ENCODE data around the gene TOMM6. TPM values are rescaled to one million over a fixed set of nuclear protein-coding genes. Genes with fewer than 3 reads are reported as not detected.

TOMM6 gene
- total RNA-seq, 1 experiment from 2014 or later: 292 TPM

- peaks cover 0 to 3% of the 10 kb centered on the region in 2 experiments; a peak in 1 of 4 replicates for H3K4me1 ChIP-seq (ENCODE audit: control insufficient read depth in 1 of 2, insufficient read depth in 2 of 2, low read length in 2 of 2)
- H2AFZ ChIP-seq (ENCODE audit: low read depth, low read length, poor library complexity, severe bottlenecking): no peak overlapping the region
- intact Hi-C loops (cut with micrococcal nuclease): no loop called here
- DNase-seq (ENCODE audit: low read depth, low spot score): no peak
- no peaks in the 10 kb centered on the region for H3K9me3 ChIP-seq (ENCODE audit: control insufficient read depth in 1 of 2, insufficient read depth in 1 of 2, low read depth in 1 of 2, low read length in 2 of 2)
- BruUV-seq (replicated peaks): no TSS peak
- ATAC-seq: no peak
- no peaks in the 10 kb centered on the region for H4K20me1 ChIP-seq (ENCODE audit: insufficient read depth)
- CTCF ChIA-PET: no interaction called here
- no peaks in the 10 kb centered on the region for H3K36me3 ChIP-seq (ENCODE audit: control insufficient read depth in 1 of 2, insufficient read depth in 2 of 2, low read length in 2 of 2)
- no peaks in the 10 kb centered on the region for H3K79me2 ChIP-seq (ENCODE audit: insufficient read depth, low read length)
- no peak overlapping the region for H3K4me2 ChIP-seq (ENCODE audit: low read length)
- no peak overlapping the region for H3K9ac ChIP-seq (ENCODE audit: low read length)
- POLR2A ChIA-PET: no interaction called here
- no peaks in the 10 kb centered on the region for H3K27me3 ChIP-seq (ENCODE audit: insufficient read depth, low read length)
- H3K4me3 ChIP-seq (replicated peaks in 1 of 2; ENCODE audit: low read depth in 1 of 2, low read length in 2 of 2): no peak overlapping the region
- RAD21 ChIA-PET (ENCODE audit: low non-redundant PET in 1 of 2, low total read pairs in 2 of 2, uncharacterized antibody in 2 of 2, unreplicated experiment in 2 of 2): no interaction called here
- no peak overlapping the region for H3K27ac ChIP-seq (ENCODE audit: low read depth, low read length)
- TF ChIP-seq POLR2AphosphoS5 (IDR thresholded peaks at IDR 0.05; ENCODE audit: low read depth, low read length) (no peak), JUND (IDR thresholded peaks at IDR 0.05) (no peak), CEBPB (IDR thresholded peaks at IDR 0.05; ENCODE audit: low read depth) (no peak), SP1 (IDR thresholded peaks at IDR 0.05; ENCODE audit: low read depth) (no peak), SRF (IDR thresholded peaks at IDR 0.05; ENCODE audit: low read depth) (no peak), ZBTB33 (IDR thresholded peaks at IDR 0.05; ENCODE audit: extremely low read depth, insufficient replicate concordance, low read length) (no peak), YY1 (IDR thresholded peaks at IDR 0.05; ENCODE audit: extremely low read depth, insufficient replicate concordance, low read depth, low read length) (no peak), ZFX (IDR thresholded peaks at IDR 0.05) (no peak), CBX3 (IDR thresholded peaks at IDR 0.05; ENCODE audit: low read depth) (no peak), EZH2phosphoT487 (IDR thresholded peaks at IDR 0.05; ENCODE audit: borderline replicate concordance) (no peak), EZH2 (IDR thresholded peaks at IDR 0.05) (no peak), EGR1 (IDR thresholded peaks at IDR 0.05; ENCODE audit: low read depth) (no peak), MAX (IDR thresholded peaks at IDR 0.05) (no peak), ATF3 (IDR thresholded peaks at IDR 0.05) (no peak), CTCF (IDR thresholded peaks at IDR 0.05 in 2 of 3, conservative IDR thresholded peaks at IDR 0.05 in 1 of 3; ENCODE audit: borderline replicate concordance in 1 of 3, insufficient read depth in 1 of 3, low read depth in 2 of 3, low read length in 2 of 3) (no peak), ZNF274 (IDR thresholded peaks at IDR 0.05; ENCODE audit: low read depth, low read length) (no peak), REST (IDR thresholded peaks at IDR 0.05; ENCODE audit: low read depth) (no peak), SIN3A (IDR thresholded peaks at IDR 0.05; ENCODE audit: low read depth) (no peak), FOSL1 (IDR thresholded peaks at IDR 0.05; ENCODE audit: low read depth) (no peak)
- H3K9me2 ChIP-seq (ENCODE audit: insufficient read depth): no peaks in the 10 kb centered on the region
These were observed 31.1 kb upstream of the TOMM6 start for GRCh38 chr6:41756354-41756753.
